Measurements from ENCODE around the gene CHRNB2.

- TF ChIP-seq BHLHE40 (IDR thresholded peaks at IDR 0.05; ENCODE audit: borderline replicate concordance) = no peak
- no peak for TF ChIP-seq ZNF384 (IDR thresholded peaks at IDR 0.05)
- no peak for TF ChIP-seq FOXM1 (IDR thresholded peaks at IDR 0.05; ENCODE audit: borderline replicate concordance)
- no peak for TF ChIP-seq ELF4 (IDR thresholded peaks at IDR 0.05)
- no peak for TF ChIP-seq SP1 (IDR thresholded peaks at IDR 0.05)
- no peak for TF ChIP-seq FOXK2 (IDR thresholded peaks at IDR 0.05)
- no peak for TF ChIP-seq FOXA1 (IDR thresholded peaks at IDR 0.05)
- TF ChIP-seq LEF1 (IDR thresholded peaks at IDR 0.05; ENCODE audit: borderline replicate concordance) = no peak
Observed at GRCh38 chr1:154598871-154599635, 31.5 kb downstream of the CHRNB2 start.
